Mesodermal cell (in vitro differentiated cells): ENCODE results near the gene CDC25C.

Source experiments
- H3K27ac ChIP-seq: 2 replicates; pipeline ENCODE4 v1.7.0; 2013; ENCODE audit warnings: mild to moderate bottlenecking, low read depth, low read length, moderate library complexity; ENCODE audit not compliant: severe bottlenecking
- H3K36me3 ChIP-seq: 2 replicates; pipeline ENCODE4 v1.7.1; 2013; ENCODE audit warnings: mild to moderate bottlenecking, low read length, moderate library complexity; ENCODE audit not compliant: control insufficient read depth, insufficient read depth
- H3K4me1 ChIP-seq: one replicate; pipeline ENCODE4 v1.7.1; 2013; ENCODE audit warnings: mild to moderate bottlenecking, low read length; ENCODE audit not compliant: insufficient read depth, control insufficient read depth, poor library complexity, severe bottlenecking
- H3K4me3 ChIP-seq: 2 replicates; pipeline ENCODE4 v1.7.0; 2013; ENCODE audit warnings: low read length, control low read depth, mild to moderate bottlenecking; ENCODE audit not compliant: insufficient read depth, poor library complexity, severe bottlenecking; ENCODE audit errors: extremely low read depth
- H3K9me3 ChIP-seq: 2 replicates; pipeline ENCODE4 v1.7.1; 2013; ENCODE audit warnings: mild to moderate bottlenecking, low read length, moderate library complexity; ENCODE audit not compliant: control insufficient read depth
- WGBS, 2 experiments: methylation state at CpG; one replicate each; pipeline ENCODE4 v1.1.5; 2013; ENCODE audit warnings: missing lambda C conversion rate in 2 of 2; ENCODE audit not compliant: insufficient coverage in 2 of 2; 5-methylcytosine and 5-hydroxymethylcytosine counted together

CDC25C gene

DNA sequence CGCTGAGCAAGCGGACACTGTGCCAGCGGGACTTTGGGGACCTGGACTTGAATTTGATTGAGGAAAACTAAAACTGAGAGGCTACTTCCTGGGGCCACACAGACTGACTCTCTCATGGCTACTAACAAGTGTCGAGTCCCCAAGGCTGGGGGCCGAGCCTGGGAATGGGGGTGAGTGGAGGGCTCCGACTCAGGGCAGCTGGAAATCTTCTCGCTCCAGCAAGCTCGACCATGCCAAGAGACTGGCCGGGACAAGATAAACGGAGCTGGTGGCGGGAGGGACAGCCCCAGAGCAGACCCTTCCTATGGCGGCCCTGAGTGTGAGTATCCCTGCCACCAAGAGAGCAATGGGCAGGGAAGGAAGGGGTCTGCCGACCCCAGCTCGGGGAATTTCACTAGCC, 15.3 kb upstream of the CDC25C start:
- 97% methylated on average over 7 to 13 of the region's 14 CpGs for WGBS, 2 experiments
- no peaks in the 10 kb centered on the region for H3K4me1 ChIP-seq
- peaks cover 12% of the 10 kb centered on the region for H3K9me3 ChIP-seq
- no peak overlapping the region for H3K27ac ChIP-seq
- H3K4me3 ChIP-seq, result no peak overlapping the region
- H3K36me3 ChIP-seq, result peaks cover 97% of the 10 kb centered on the region

DNA sequence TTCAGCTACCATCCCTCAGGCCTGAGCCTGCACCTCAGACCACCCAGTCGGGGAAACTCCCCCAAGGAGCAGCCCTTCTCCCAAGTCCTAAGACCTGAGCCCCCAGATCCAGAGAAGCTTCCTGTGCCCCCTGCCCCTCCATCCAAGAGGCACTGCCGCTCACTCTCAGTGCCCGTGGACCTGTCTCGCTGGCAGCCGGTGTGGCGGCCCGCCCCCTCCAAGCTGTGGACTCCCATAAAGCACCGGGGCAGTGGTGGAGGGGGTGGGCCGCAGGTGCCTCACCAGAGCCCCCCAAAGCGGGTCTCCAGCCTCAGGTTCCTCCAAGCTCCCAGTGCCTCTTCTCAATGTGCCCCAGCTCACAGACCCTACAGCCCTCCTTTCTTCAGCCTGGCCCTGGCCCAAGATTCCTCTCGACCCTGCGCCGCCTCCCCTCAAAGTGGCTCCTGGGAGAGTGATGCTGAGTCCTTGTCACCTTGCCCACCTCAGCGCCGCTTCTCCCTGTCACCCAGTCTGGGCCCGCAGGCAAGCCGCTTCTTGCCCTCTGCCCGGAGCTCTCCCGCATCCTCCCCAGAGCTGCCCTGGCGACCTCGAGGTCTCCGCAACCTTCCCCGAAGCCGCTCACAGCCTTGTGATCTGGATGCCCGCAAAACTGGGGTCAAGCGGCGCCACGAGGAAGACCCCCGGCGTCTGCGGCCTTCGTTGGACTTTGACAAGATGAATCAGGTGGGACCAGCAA, 13.5 kb upstream of the CDC25C start:
- H3K4me3 ChIP-seq, result no peak overlapping the region
- H3K27ac ChIP-seq, result no peak overlapping the region
- peaks cover 8% of the 10 kb centered on the region for H3K4me1 ChIP-seq
- H3K36me3 ChIP-seq, result peaks cover 96% of the 10 kb centered on the region
- no peaks in the 10 kb centered on the region for H3K9me3 ChIP-seq
- 97 to 98% methylated on average over 25 to 27 of the region's 32 CpGs for WGBS, 2 experiments

DNA sequence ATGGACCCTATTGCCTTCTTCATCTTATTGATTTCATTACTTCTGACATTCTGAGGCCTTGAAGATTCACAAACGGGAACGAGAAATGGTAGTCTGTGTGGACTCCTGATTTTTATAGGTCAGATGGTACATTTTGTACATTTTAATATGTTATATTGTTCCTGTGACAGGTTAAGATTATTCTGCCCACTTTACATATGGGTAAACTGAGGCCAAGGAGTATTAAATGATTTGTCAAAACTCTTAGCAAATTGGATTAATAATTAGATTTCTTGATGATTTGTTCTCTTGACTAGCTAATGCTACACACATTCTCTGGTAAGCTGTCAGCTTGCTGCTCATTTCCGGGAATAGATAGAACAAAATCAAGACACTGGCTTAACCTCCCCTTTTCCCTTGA, 8.4 kb upstream of the CDC25C start:
- peaks cover 51% of the 10 kb centered on the region for H3K36me3 ChIP-seq
- H3K4me3 ChIP-seq, result peak overlapping the region; percentile 88
- WGBS, 2 experiments, result 80% methylated on average over 1 of the region's 3 CpGs; no CpG with 5 or more reads in 1 of the 2 experiments
- no peaks in the 10 kb centered on the region for H3K9me3 ChIP-seq
- no peak overlapping the region for H3K27ac ChIP-seq
- peaks cover 14% of the 10 kb centered on the region for H3K4me1 ChIP-seq

DNA sequence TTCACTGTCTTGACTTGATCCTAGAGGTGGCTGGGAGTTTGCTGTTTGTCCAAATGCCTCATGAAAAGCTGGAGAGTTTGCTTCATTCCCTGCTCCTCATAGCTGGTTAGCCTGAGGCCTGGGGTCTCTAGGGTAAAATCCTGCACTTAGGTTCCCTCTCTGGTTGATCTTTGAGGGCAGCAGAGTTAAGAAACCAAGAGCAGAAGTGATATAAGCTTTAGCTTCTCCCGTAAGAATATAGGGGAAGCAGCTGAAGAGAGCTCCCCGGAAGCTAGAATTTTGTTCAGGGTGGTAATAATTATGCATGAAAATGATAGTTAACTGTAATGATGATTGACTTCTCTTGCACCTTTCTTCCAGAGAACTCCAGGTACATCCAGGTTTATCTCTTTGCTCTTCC, 7.9 kb upstream of the CDC25C start:
- Histone ChIP-seq H3K4me3 (peak overlapping the region; percentile 88), H3K9me3 (no peaks in the 10 kb centered on the region), H3K4me1 (peaks cover 14% of the 10 kb centered on the region), H3K27ac (peak overlapping the region; percentile 100), H3K36me3 (peaks cover 45% of the 10 kb centered on the region)
- WGBS, 2 experiments, result 65 to 92% methylated on average over 2 of the region's 2 CpGs

DNA sequence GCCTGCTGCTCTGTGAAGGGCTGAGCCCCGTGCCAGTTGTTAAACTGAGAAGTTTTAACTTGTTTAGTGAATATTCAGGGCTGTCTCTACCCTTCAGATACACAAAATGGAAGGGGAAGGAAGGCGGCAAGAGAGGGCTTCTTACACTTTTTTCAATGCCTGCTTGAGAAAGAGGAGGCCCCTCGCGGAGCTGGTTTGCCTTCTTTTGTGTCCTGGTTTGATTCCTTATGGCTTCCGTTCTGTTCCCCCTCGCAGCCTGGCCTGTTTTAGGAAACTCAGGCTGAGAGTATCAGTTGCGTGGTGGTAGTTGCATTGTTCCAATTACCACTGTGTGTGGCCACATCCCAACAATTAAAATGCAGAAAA, 7.5 kb upstream of the CDC25C start:
- peaks cover 41% of the 10 kb centered on the region for H3K36me3 ChIP-seq
- peaks cover 14% of the 10 kb centered on the region for H3K4me1 ChIP-seq
- 0 to 3% methylated on average over 2 to 4 of the region's 7 CpGs for WGBS, 2 experiments
- peak overlapping the region; percentile 88 for H3K4me3 ChIP-seq
- H3K9me3 ChIP-seq, result no peaks in the 10 kb centered on the region
- peak overlapping the region; percentile 100 for H3K27ac ChIP-seq

DNA sequence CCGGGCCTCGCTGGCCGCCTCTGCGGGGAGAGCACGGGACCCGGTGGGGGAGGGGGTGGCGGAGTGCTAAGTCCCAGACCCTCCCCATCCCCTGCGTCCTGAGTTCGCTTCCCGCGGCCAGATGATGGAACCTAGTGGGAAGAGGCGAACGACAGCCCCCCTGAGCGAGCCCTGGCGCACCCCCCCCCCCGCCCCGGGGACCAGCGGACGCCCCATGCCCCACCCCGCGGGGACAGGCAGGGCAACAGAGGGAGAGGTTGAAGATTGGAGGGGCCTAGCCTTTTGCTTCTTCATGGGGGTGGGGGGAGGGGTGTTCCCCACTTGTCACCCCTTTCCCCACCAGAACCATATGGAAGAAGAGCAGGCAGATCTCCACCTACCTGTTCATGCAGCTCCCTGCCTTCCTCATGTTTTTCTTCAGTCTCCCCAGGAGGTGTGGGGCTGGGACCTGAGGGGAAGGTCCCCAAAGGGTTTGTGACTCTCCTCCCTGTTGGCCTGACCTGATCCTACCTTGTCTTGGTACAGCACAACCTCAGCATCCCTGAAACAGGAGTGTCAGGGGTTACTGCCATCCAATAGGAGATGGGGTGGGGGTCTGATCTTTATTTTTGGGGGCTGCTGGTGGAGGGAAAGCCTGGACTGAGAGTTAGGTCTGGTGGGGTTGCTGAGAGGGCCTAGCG, 6.9 kb upstream of the CDC25C start:
- Histone ChIP-seq H3K36me3 (peaks cover 36% of the 10 kb centered on the region), H3K4me1 (peaks cover 14% of the 10 kb centered on the region)
- WGBS, 2 experiments, result 0% methylated on average over 2 to 6 of the region's 22 CpGs

DNA sequence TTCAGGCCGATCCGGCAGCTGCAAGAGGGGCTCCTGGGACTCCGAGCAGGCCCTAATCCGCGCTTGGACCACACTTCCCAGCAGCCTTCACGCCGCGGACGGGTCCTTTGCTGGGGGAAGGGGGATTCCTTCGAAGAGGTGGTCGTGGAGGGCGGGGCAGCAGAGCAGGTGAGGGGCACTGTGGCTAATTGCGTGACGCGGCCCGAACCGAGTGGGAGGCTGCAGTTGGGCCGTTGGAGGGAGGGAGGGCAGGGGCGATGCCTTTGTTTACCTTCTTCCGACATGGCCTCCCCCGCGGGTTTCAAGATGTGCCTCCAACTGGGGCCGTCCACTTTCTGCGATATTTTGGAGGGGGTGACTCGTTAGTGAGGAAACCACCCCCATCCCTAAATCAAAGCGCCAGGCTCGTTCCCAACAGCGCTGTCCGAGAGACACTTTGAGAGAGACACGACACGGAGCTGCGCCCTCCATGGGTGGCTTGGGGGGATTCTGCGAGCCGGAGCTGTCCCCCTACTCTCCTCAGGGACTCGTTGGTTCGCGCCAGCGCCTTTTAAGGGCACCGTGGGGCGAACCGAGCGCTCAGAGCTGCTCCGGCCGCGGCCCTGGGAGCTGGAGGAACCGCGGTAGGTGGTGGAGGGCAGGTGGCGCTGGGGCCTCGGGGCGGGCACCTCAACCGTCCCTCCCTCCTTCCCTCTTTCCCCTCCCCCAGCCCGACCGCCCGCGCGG, 6.2 kb upstream of the CDC25C start, which contains the start of gene FAM53C:
TSS of gene FAM53C (plus strand) at position 582 of the 726 bp plus-strand sequence. CDS start 3,070 bp downstream, outside the sequence.
- no peaks in the 10 kb centered on the region for H3K9me3 ChIP-seq
- peaks cover 30% of the 10 kb centered on the region for H3K36me3 ChIP-seq
- H3K4me3 ChIP-seq, result peak within 1 kb of the TSS; percentile 88
- H3K27ac ChIP-seq, result peak within 1 kb of the TSS; percentile 100
- 1% methylated on average over 18 to 21 of the region's 56 CpGs for WGBS, 2 experiments
- H3K4me1 ChIP-seq, result peaks cover 14% of the 10 kb centered on the region

More for the DNA sequence above, 6.9 kb upstream of the CDC25C start:
- H3K4me3 ChIP-seq, result peak overlapping the region; percentile 88
- no peaks in the 10 kb centered on the region for H3K9me3 ChIP-seq
- peak overlapping the region; percentile 100 for H3K27ac ChIP-seq

DNA sequence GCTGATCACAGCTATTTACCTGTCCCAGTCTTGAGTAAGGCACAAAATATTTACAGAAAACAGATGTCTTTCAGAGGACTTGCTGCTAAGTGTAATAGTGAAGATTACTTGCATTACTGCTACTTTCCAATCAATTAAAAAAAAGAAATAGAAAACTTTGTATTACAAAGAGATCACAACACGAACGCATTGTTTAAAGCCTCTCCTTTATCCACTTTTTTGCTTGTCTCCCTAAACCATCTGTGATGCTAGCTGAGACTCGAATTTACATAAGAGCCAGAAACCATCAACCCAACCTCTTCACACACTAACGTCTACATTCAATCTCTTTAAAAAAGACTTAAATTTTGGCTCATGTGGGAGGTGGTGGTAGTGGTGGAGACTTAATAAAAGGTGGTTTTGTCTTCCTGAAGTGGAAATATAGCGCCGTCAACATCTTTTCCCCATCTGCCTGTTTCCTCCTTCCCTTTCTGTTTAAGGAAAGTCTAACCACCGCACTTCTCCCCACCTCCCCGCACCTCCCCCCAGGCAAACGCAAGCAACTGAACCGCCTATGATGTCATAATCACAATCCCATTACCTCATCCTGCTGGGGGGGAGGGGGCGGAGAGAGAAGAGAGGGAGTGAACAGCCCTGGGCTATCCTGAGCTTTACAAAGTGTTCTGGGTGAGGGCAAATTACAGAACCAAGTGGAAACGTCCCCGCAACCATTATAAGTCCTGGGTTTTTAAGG, 5.5 kb upstream of the CDC25C start:
- Histone ChIP-seq H3K27ac (peak overlapping the region; percentile 100), H3K4me3 (peak overlapping the region; percentile 88), H3K4me1 (peaks cover 14% of the 10 kb centered on the region), H3K36me3 (peaks cover 23% of the 10 kb centered on the region), H3K9me3 (no peaks in the 10 kb centered on the region)
- 46 to 62% methylated on average over 4 to 5 of the region's 13 CpGs for WGBS, 2 experiments

DNA sequence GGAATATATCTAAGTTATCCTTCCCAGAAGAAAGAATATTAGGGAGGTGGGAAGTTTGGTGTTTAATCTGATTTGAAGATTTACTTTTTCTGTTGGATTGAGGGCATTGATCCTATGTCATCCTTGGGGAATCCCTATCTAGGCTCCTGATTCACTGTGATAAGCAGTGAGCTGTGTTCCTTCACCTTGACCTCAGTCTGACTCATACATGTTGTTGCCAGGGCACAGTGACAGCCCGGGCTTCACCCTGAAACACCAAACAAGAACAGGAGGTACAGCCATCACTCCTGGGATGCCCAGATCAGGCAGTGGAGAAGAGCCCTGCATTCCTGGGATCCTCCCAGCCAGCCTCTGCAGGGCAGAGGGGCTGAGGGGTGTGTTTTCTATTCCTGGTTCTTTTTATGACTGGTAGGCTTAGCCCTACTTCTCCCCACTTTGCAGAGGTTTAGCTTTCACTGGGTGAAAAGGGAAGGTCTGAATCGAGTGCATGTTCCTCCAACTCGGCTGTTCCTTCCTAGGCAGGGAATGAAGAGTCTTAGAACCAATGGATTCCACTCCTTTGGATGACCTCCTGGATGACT, 3.4 kb upstream of the CDC25C start:
- Histone ChIP-seq H3K27ac (no peak overlapping the region), H3K9me3 (no peaks in the 10 kb centered on the region), H3K4me1 (peaks cover 5% of the 10 kb centered on the region), H3K4me3 (no peak overlapping the region), H3K36me3 (peaks cover 3% of the 10 kb centered on the region)
- WGBS, 2 experiments, result 70 to 93% methylated on average over 2 to 3 of the region's 3 CpGs
